OCI-LY1 (cell line): ENCODE data around the gene RRP8.

Source experiments
- H2AFZ ChIP-seq: fragments of 200-600 bp; sonication (generic), shearing (Covaris generic); 2 replicates; pipeline ENCODE4 v1.6.0; 2014; ENCODE audit warnings: antibody characterized with exemption, mild to moderate bottlenecking, low read length
- H3F3A ChIP-seq: fragments of 200-600 bp; sonication (generic), shearing (Covaris generic); 2 replicates; pipeline ENCODE4 v1.6.0; 2014; ENCODE audit warnings: mild to moderate bottlenecking, antibody characterized with exemption, low read length, moderate library complexity; ENCODE audit not compliant: insufficient read depth
- H3K27ac ChIP-seq: fragments of 200-600 bp; sonication (generic); 2 replicates; pipeline ENCODE4 v1.5.1; 2014; ENCODE audit warnings: low read length, mixed run types, mild to moderate bottlenecking, low read depth; ENCODE audit not compliant: poor library complexity, severe bottlenecking
- H3K27me3 ChIP-seq: fragments of 200-600 bp; sonication (generic); 2 replicates; pipeline ENCODE4 v1.6.0; 2014; ENCODE audit warnings: antibody characterized with exemption, mild to moderate bottlenecking, low read length, moderate library complexity; ENCODE audit not compliant: insufficient read depth
- H3K36me3 ChIP-seq: fragments of 200-600 bp; sonication (generic); 2 replicates; pipeline ENCODE4 v1.6.1; 2014; ENCODE audit warnings: mild to moderate bottlenecking, antibody characterized with exemption, low read length, moderate library complexity, mixed read lengths; ENCODE audit not compliant: insufficient read depth
- H3K4me1 ChIP-seq: fragments of 200-600 bp; sonication (generic); 2 replicates; pipeline ENCODE4 v1.5.1; 2014; ENCODE audit warnings: mild to moderate bottlenecking, low read length, moderate library complexity; ENCODE audit not compliant: insufficient read depth, severe bottlenecking
- H3K4me2 ChIP-seq: fragments of 200-600 bp; sonication (generic), shearing (Covaris generic); 2 replicates; pipeline ENCODE4 v1.6.1; 2014; ENCODE audit warnings: low read length
- H3K4me3 ChIP-seq: fragments of 200-600 bp; sonication (generic); 2 replicates; pipeline ENCODE4 v1.5.1; 2014; ENCODE audit warnings: low read length, low read depth, mild to moderate bottlenecking, mixed read lengths; ENCODE audit not compliant: poor library complexity, severe bottlenecking
- H3K79me2 ChIP-seq: fragments of 200-600 bp; shearing (Covaris generic); 2 replicates; pipeline ENCODE4 v1.6.1; 2016; ENCODE audit warnings: mixed run types, low read length, mixed read lengths; ENCODE audit not compliant: insufficient read depth
- H3K9ac ChIP-seq: fragments of 200-600 bp; sonication (generic), shearing (Covaris generic); 2 replicates; pipeline ENCODE4 v1.6.1; 2014; ENCODE audit warnings: mild to moderate bottlenecking, low read length, mixed read lengths
- H3K9me2 ChIP-seq: fragments of 200-600 bp; sonication (generic), shearing (Covaris generic); 2 replicates; pipeline ENCODE4 v1.6.1; 2014; ENCODE audit warnings: low read depth, mild to moderate bottlenecking, low read length, mixed read lengths
- H3K9me3 ChIP-seq: fragments of 200-600 bp; shearing (Covaris generic); 2 replicates; pipeline ENCODE4 v1.6.1; 2014; ENCODE audit warnings: low read length, mixed read lengths
- H4K20me1 ChIP-seq: fragments of 200-600 bp; sonication (generic), shearing (Covaris generic); 2 replicates; pipeline ENCODE4 v1.6.0; 2016; ENCODE audit warnings: mild to moderate bottlenecking, low read length; ENCODE audit not compliant: insufficient read depth
- EZH2 ChIP-seq: fragments of 200-600 bp; sonication (generic), shearing (Covaris generic); IDR thresholded peaks from 2 replicates; pipeline ENCODE4 v1.8.0; 2017; ENCODE audit warnings: borderline replicate concordance, mixed run types, mild to moderate bottlenecking, antibody characterized with exemption, low read length, moderate library complexity, mixed read lengths
- TF ChIP-seq, protein P1 (sequence below): fragments of 200-600 bp; sonication (generic), shearing (Covaris generic); IDR thresholded peaks from 2 replicates; pipeline ENCODE4 v1.5.1; 2017; ENCODE audit warnings: mild to moderate bottlenecking, antibody characterized with exemption, low read length, moderate library complexity, mixed read lengths

The RRP8 gene

GRCh38 chr11:6565988-6566703, 37.3 kb downstream of the RRP8 start:
- H2AFZ ChIP-seq = no peak overlapping the region
- no peaks in the 10 kb centered on the region for H4K20me1 ChIP-seq
- H3K4me2 ChIP-seq = no peak overlapping the region
- no peak for TF ChIP-seq EZH2
- TF ChIP-seq, protein P1, sequence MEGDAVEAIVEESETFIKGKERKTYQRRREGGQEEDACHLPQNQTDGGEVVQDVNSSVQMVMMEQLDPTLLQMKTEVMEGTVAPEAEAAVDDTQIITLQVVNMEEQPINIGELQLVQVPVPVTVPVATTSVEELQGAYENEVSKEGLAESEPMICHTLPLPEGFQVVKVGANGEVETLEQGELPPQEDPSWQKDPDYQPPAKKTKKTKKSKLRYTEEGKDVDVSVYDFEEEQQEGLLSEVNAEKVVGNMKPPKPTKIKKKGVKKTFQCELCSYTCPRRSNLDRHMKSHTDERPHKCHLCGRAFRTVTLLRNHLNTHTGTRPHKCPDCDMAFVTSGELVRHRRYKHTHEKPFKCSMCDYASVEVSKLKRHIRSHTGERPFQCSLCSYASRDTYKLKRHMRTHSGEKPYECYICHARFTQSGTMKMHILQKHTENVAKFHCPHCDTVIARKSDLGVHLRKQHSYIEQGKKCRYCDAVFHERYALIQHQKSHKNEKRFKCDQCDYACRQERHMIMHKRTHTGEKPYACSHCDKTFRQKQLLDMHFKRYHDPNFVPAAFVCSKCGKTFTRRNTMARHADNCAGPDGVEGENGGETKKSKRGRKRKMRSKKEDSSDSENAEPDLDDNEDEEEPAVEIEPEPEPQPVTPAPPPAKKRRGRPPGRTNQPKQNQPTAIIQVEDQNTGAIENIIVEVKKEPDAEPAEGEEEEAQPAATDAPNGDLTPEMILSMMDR = no peak
- no peaks in the 10 kb centered on the region for H3K9me3 ChIP-seq
- no peaks in the 10 kb centered on the region for H3K79me2 ChIP-seq
- H3K9me2 ChIP-seq = no peaks in the 10 kb centered on the region
- H3K27me3 ChIP-seq = no peaks in the 10 kb centered on the region
- no peak overlapping the region for H3K4me3 ChIP-seq
- H3K4me1 ChIP-seq = no peaks in the 10 kb centered on the region
- H3K27ac ChIP-seq = no peak overlapping the region
- no peaks in the 10 kb centered on the region for H3F3A ChIP-seq
- 0 out of 2 replicates have a peak, but pooled peaks cover 3% of the 10 kb centered on the region for H3K36me3 ChIP-seq
- H3K9ac ChIP-seq = no peak overlapping the region

DNA sequence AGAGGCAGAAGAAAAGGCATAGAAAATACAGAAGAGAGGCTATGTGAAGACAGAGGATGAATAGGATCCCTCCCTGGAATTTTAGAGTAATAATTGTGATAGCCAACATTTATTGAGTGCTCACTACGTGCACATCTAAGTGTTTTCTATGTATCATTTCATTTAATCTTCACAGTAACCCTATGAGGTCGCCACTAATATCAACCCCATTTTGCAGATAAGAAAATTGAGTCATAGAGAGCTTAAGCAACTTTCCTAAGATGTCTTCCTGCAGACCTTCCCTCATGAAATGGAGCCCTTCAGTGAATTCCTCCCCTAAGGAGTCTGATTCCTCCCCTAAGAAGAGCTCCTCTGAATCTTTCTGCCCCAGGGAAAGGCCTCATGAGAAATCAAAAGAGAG, 38.1 kb downstream of the RRP8 start:
- no peaks in the 10 kb centered on the region for H3F3A ChIP-seq
- no peak overlapping the region for H3K9ac ChIP-seq
- H2AFZ ChIP-seq = no peak overlapping the region
- 0 out of 2 replicates have a peak, but pooled peaks cover 3% of the 10 kb centered on the region for H3K36me3 ChIP-seq
- no peaks in the 10 kb centered on the region for H4K20me1 ChIP-seq
- no peaks in the 10 kb centered on the region for H3K9me3 ChIP-seq
- H3K4me1 ChIP-seq = no peaks in the 10 kb centered on the region
- no peaks in the 10 kb centered on the region for H3K79me2 ChIP-seq
- H3K27ac ChIP-seq = no peak overlapping the region
- H3K27me3 ChIP-seq = no peaks in the 10 kb centered on the region
- H3K9me2 ChIP-seq = no peaks in the 10 kb centered on the region
- TF ChIP-seq, protein P1 = no peak
- no peak for TF ChIP-seq EZH2
- H3K4me2 ChIP-seq = no peak overlapping the region
- H3K4me3 ChIP-seq = no peak overlapping the region

DNA sequence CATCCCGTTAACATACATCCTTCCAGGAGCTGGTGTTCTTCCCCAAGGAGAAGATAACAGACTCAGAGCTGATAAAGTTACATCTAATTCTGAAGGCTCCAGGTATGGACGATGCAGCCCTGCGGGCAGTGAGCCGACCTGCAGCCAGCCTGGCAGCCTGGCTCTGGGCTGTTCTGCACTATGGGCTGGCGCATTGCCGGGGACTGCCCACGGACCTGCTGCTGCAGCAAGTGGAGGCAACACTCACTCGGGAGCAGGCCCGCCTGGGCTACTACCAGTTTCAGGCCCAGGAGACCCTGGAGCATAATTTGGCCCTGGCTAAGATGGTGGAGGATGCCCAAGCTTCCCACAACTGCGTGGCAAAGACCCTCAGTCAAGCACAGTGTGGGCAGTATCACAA, 39.7 kb downstream of the RRP8 start:
- H3K36me3 ChIP-seq = 0 out of 2 replicates have a peak, but pooled peaks cover 3% of the 10 kb centered on the region
- no peak overlapping the region for H3K4me2 ChIP-seq
- no peaks in the 10 kb centered on the region for H3K9me3 ChIP-seq
- H3K4me3 ChIP-seq = no peak overlapping the region
- TF ChIP-seq EZH2 = no peak
- TF ChIP-seq, protein P1 = no peak
- no peaks in the 10 kb centered on the region for H3K4me1 ChIP-seq
- H3K9ac ChIP-seq = no peak overlapping the region
- no peaks in the 10 kb centered on the region for H3K27me3 ChIP-seq
- no peak overlapping the region for H2AFZ ChIP-seq
- H3F3A ChIP-seq = no peaks in the 10 kb centered on the region
- H3K9me2 ChIP-seq = no peaks in the 10 kb centered on the region
- no peaks in the 10 kb centered on the region for H3K79me2 ChIP-seq
- no peak overlapping the region for H3K27ac ChIP-seq
- H4K20me1 ChIP-seq = no peaks in the 10 kb centered on the region
